Stimulated activated CD4-positive, alpha-beta T cell treated with anti-CD3 and anti-CD28 coated beads, TNF-alpha, amount 100 ng/mL, for 1 hour (primary cell): Measurements from ENCODE around the gene ARL4D.
"Not testable (repeated sequence)": the region's sequence is repeated elsewhere in the genome, so short reads cannot be mapped to it uniquely, and the experiment has no call there.

Experiments used
- DNase-seq, 3 donors: peaks; one replicate each; pipeline ENCODE4 v3.0.0-alpha.2; 2020; ENCODE audit warnings: low read depth in 3 of 3, low spot score in 1 of 3

The ARL4D gene

GRCh38 chr17:43398724-43399595, at the start of gene ARL4D:
Gene ARL4D (plus strand): TSS chr17:43398993. CDS start chr17:43399733, 740 bp downstream.
- peak; percentile 48 to 73 (median 61) for DNase-seq

DNA sequence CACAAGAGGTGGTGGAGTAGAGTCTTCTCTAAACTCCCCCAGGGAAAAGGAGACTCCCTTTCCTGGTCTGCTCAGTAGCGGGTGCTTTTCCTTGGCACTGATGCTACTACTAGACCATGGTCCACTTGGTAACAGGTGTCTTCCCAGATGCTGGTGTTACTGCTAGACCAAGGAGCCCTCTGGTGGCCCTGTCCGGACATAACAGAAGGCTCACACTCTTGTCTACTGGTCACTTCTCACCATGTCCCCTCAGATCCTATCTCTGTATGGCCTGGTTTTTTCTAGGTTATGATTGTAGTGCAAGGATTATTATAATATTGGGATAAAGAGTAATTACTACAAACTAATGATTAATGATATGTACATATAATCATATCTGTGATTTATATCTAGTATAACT, 49.7 kb upstream of the ARL4D start:
- DNase-seq: no peak

DNA sequence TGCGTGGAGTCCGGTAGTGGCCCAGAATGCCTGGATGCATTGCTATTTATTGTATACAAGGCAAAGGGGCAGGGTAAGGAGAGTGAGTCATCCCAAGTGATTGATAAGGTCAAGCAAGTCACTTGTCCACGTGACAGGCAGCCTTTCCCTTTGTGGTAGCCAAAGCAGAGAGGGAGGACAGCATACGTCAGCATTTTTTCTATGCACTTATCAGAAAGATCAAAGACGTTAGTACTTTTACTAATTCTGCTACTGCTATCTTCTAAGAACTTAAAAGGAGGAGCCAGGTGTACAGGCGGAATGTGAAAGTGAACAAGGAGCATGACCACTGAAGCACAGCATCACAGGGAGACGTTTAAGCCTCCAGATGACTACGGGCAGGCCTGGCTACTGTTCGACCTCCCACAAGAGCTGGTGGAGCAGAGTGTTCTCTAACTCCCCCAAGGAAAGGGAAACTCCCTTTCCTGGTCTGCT, 47.9 kb upstream of the ARL4D start:
- DNase-seq: no peak

- DNase-seq: no peak
These were observed 47.1 kb upstream of the ARL4D start for GRCh38 chr17:43351691-43352090.

- no peak for DNase-seq
These were observed 46.0 kb upstream of the ARL4D start for GRCh38 chr17:43352579-43353331.

GRCh38 chr17:43353393-43353792, 45.4 kb upstream of the ARL4D start:
- DNase-seq: no peak

DNA sequence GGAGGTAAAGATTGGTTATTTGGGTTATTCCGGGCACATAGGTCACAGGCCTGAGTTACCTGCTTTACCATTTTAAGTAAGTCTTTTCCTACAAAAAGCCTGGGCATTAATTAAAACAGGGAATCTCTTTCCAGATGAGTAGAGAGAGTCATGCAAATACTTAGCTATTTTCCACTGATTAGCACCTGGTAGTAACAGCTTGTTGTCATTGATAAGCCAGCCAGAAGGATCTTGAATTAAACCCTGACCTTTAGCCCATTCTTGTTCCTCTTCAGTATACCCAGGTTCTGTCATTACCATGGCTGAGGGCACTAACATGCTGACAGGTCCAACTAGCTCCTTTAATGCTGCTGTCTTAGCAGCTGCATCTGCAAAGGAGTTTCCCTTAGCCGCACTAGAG, 44.4 kb upstream of the ARL4D start:
- no peak for DNase-seq

DNA sequence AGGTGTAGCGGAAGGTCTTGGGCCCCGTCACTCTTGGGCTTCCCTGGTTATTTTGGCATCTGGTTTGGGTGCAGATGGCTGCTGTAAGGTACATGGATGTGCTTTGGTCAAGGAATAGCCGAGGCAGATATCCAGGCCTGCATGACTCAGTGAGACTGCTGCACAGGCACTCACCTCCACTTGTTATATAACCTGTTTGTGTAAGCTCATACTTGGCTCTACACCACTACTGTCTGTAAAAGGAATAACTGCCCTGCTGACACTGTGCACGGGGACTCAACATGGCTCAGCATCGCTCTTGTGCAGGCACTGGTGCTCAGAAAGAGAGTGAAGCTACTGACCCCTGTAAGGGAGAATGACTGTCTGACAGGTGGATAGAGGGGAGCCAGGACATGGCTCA, 42.3 kb upstream of the ARL4D start:
- no peak for DNase-seq

DNA sequence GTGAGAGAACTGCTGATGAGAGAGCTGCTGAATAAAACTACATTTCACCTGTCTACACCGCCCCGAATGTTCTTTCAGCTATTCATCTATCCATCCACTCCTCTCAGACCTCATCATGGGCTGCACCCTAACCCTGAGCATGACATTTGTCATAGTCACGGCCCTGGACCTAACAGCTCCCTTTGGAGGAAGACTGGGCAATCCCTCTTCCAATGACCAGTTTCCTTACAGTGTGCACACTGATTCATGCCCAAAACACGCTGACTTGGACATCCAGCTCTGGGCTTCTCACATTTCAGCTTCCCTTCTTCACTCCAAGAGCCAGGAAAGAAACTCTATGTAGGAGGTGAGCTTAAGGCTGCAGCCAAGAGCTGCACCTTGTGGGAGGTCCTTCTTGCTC, 41.8 kb upstream of the ARL4D start:
- DNase-seq: no peak

GRCh38 chr17:43359469-43360110, 39.2 kb upstream of the ARL4D start:
- no peak for DNase-seq

DNA sequence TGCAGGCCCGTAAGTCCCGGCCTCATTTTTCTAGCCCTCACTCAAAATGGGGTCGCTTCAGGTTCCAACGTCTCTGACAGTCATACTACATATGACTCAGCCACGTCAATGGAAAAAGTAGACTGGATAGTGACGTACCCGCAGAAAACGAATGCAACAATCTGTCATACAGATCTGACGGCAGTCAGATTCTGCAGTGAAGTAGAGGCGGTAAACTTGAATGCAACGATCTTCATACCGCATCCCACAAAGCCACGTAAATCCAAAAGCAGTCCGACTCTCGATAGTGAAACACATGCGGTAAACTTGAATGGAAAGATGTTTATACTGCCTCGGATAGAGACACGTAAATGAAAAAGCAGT, 38.4 kb upstream of the ARL4D start:
- peak; percentile 11 to 54 (median 46) for DNase-seq

- DNase-seq: peak; percentile 66 to 88 (median 87)
These were observed 37.9 kb upstream of the ARL4D start for GRCh38 chr17:43360739-43361505.

DNA sequence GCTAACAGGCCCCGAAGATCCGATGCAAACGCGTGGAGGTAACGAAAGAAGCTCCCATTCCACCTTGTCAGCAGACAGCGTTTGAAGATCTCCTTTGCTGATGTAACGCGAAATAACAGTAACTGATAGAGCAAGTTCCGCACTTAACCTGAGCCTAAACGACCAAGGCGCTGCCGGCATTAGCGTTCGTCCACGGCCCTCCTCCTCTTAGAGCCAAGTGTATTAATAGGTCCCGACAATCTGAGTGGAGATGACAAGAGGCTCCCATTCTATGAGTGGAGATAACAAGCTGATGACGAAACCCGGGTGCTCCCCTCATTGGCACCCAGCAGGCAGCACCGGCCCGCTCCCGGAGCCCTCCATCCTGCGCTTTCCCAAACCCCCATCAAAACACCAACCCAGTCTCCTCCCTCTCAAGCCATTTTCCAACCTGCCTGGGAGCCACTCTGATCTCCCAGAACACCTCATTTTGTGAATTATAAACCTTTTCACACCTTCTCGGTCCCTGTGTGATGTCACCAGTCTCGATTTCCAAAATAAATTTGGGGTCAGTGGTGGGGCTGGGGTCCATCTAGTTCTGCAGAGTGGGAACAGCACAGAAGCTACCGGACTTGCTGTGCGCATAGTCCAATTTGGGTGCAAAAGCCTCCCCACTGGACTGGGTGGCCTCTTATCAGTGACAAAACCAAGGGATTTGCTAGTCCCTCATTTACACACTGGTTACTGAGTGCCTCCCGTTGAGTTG, 35.4 kb upstream of the ARL4D start:
- DNase-seq: no peak

- no peak for DNase-seq
These were observed 34.9 kb upstream of the ARL4D start for GRCh38 chr17:43363926-43364285.

DNA sequence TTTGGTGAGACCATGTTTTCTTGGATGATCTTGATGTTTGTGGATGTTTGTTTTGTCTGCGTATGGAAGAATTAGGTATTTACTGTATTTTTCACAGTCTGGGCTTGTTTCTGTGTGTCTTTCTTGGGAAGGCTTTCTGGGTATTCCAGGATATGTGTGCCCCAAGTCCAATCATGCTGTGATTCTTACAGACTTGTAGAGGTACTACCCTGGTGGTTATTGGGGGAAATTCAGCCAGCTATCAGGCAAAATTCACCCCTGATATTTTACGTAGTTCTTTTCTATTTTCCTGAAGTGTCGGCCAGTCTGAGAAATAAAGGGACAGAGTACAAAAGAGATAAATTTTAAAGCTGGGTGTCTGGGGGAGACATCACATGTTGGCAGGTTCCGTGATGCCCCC, 33.4 kb upstream of the ARL4D start:
- DNase-seq: no peak

DNA sequence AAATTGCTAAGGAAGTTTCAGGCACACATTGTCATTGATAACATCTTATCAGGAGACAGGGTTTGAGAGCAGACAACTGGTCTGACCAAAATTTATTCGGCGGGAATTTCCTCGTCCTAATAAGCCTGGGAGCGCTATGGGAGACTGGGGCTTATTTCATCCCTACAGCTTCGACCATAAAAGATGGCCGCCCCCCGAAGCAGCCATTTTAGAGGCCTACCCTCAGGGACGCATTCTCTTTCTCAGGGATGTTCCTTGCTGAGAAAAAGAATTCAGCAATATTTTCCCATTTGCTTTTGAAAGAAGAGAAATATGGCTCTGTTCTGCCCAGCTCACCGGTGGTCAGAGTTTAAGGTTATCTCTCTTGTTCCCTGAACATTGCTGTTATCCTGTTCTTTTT, 32.9 kb upstream of the ARL4D start:
- DNase-seq: not testable (repeated sequence)

- no peak for DNase-seq
These were observed 31.7 kb upstream of the ARL4D start for GRCh38 chr17:43366891-43367736.

- DNase-seq: no peak
These were observed 31.0 kb upstream of the ARL4D start for GRCh38 chr17:43367737-43368242.
